NCI-H187 (cell line): Measurements from ENCODE around the gene GC.
"Not testable (repeated sequence)": the region's sequence is repeated elsewhere in the genome, so short reads cannot be mapped to it uniquely, and the experiment has no call there.

Experiments used
- DNase-seq, 2 experiments: peaks; one replicate each; lab custom pipeline; 2025; lab: John Stamatoyannopoulos, UW

Gene GC, protein sequence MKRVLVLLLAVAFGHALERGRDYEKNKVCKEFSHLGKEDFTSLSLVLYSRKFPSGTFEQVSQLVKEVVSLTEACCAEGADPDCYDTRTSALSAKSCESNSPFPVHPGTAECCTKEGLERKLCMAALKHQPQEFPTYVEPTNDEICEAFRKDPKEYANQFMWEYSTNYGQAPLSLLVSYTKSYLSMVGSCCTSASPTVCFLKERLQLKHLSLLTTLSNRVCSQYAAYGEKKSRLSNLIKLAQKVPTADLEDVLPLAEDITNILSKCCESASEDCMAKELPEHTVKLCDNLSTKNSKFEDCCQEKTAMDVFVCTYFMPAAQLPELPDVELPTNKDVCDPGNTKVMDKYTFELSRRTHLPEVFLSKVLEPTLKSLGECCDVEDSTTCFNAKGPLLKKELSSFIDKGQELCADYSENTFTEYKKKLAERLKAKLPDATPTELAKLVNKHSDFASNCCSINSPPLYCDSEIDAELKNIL

GRCh38 chr4:71783972-71784371, at the start of gene GC:
Gene GC, minus strand, starts transcription at chr4:71784079. Its CDS starts 61 bp downstream, at chr4:71784018.
- no peak for DNase-seq

GRCh38 chr4:71833232-71833900, 49.5 kb upstream of the GC start:
- DNase-seq, result no peak

- DNase-seq, result no peak
Measured at GRCh38 chr4:71832049-71832448, 48.2 kb upstream of the GC start.

DNA sequence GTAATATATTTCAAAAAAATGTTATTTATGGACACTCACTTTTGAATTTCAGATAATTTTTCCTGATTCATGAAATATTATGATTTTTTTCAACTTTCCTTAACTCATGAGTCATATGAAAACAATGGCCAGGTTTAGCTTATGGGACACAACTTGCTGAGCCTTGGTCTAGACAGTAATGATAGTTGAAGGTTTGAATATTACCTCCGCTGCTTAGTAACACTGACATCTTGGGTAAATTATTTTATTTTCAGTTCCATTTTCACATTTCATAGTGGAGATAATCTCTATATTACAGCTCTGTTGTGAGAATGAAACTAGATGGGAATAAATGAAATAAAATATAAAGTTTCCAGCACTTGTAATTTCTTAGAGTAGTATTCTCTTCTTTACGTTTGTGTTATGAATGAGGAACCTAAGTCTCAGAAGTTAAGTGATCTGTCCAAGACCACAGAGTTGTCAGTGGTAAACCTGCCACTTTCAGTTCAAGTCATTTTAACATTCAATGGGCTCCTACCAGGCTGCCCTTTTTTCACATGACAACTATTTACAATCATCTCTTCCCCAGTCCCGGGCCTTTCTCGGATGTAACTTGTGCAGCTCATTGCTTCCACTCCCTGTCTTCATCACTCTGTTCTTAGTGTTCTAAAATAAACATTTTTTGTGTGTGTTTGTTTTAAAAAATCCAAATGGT, 46.8 kb upstream of the GC start:
- no peak for DNase-seq

DNA sequence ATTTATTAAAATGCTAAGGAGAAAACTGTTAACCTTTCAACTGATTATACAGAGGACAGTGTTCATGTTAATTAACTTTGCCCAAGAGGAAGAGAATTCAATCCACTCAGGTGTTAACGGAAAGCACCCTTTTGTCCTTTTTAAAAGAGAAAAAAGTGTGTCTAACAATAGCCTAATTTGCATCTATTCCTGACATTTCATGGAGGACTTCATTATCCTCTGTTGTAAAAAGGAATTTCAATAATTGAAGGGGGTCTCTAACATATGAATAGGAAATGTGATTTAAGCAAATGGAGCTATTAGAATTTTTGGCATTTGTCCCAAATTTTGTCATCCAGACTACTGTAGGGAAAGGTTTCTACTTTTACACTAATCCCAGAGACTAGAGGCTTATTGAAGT, 44.6 kb upstream of the GC start:
- no peak for DNase-seq

DNA sequence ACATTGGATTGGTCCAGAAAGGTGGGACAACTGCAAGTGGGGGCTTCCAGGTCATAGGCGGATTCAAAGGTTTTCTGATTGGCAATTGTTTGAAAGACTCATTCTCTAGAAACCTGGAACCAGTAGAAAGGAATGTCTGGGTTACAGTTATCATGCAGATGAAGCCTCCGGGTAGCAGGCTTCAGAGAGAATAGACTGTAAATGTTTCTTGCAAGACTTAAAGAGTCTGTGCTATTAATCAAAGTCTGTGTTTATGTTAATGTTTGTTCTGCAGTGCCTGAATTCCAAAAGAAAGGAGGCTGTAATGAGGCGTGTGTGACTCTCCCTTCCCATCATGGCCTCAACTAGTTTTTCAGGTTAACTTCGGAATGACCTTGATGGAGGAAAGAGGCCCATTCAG, 43.9 kb upstream of the GC start:
- DNase-seq, result no peak

DNA sequence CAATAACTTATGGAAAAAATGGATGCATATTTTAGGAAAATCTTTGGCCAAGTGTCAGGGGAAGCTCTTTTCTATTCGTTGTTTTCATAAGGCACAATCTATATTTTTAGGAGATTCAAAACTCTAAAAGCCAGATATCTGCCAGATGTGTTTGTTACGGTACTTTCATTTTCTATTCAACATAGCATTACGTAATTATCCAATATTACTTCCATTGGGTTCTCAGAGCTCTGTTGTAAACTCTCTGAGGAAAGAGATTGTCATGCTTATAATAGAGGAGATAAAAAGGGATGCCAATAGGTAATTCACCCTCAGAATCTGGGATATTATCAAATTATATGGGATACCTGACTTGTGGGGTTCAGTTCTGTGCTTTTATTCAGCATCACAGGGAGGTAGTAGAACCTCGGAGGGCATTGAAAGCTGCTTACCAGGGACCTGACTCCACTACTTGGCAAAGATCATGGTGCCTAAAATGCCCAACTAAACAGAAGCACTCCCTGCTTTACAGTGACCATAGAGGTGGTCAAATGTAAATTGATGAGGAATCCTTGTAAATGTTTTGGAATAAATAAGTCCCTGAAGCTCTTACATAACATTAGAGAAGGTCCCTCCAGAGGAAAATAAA, 32.9 kb upstream of the GC start:
- no peak for DNase-seq

- DNase-seq, result no peak
Measured at GRCh38 chr4:71814433-71814832, 30.6 kb upstream of the GC start.

- not testable (repeated sequence) for DNase-seq
Measured at GRCh38 chr4:71809805-71810204, 25.9 kb upstream of the GC start.

- no peak for DNase-seq
Measured at GRCh38 chr4:71807469-71807868, 23.6 kb upstream of the GC start.

GRCh38 chr4:71805230-71805629, 21.4 kb upstream of the GC start:
- not testable (repeated sequence) for DNase-seq

GRCh38 chr4:71804017-71804697, 20.3 kb upstream of the GC start:
- DNase-seq, result not testable (repeated sequence)

DNA sequence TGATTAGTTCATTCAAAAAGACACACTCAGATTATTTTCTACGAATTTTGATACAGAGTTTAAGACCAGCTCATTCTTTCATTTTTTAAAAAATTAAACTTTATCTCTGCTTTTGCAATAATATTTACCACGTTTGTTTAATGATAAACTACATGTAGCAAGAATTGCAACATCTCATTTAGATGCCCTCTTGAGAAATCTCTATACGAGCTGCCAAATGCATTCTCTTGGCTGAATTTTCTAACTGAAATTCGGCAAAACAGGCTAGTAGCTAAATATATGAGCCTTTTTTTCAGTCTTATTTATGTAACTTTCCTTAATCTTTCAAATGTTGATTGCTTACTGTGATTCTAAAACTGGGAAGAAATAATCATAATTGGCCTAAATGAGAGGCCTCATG, 2.1 kb upstream of the GC start:
- DNase-seq, result no peak

GRCh38 chr4:71784569-71785197, 804 bp upstream of the GC start:
- DNase-seq, result no peak

DNA sequence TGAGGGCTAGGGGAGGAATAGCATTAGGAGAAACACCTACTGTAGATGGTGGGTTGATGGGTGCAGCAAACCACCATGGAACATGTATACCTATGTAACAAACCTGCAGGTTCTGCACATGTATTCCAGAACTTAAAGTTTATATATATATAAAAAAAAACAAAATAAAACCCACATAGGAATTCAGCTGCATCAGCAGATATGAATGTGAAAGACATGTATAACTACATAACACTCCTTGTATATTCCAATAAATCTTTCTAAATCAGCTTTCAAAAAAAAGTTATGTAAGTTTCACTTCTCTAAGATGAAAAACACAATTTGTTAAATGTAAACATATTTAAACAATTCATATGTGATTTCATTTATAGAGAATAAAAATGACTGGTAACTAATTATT, 6.0 kb downstream of the GC start:
- no peak for DNase-seq

GRCh38 chr4:71775449-71775848, 8.4 kb downstream of the GC start:
- DNase-seq, result no peak

DNA sequence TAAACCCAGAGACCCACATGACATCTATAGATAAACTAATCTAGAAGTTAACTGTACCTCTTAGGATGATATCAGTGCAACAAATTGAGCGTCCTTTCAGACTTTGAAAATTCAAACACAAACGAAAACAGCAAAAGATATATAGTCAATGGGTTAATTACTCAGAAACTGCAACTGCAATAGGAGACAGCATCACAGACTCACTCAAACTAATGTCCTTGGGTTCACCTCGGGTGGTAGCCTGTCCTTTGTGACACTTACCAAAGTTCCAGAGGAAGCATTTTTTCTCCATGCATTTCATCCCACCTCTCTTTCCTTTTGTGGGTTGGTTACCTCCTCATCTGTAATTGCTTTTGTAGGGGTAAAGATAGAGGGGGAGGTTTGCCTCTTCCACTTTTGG, 9.7 kb downstream of the GC start:
- no peak for DNase-seq

DNA sequence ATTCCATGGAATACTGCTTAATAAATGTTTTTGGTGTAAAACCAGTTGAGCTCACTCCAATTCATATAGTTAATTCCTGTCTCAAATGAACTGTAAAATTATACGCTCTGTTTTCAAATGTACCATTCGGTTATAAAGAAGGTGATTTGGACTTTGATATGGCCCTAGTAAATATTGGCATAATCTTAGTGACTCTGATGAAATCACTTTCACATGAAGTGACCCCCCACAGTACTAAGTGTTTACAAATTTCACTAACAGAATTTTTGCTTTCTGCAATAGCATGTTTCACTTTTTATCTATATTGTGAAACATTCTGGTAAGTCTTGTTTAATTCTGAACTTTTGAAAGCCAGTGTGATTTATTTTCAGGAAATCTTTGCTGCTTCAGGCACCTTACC, 10.9 kb downstream of the GC start:
- DNase-seq, result no peak

GRCh38 chr4:71772592-71772991, 11.3 kb downstream of the GC start:
- no peak for DNase-seq

DNA sequence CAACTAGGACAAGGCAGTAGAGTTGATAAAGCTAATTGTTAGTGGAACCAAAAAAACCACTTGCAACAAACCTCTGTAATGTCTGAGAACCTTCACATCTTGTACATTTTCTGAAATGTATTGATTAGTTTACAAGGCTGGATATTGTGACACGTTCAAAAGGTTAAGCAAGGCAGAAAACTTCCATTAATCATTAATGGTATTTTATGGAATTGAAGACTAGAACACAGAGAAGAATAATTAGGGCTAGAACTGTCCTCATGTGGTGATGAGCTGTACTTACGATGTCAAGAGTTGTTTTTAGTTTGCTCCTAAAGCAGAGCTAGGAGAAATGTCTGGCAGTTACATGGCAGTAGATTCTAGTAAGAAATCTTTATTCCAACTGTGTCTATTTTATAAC, 12.3 kb downstream of the GC start:
- DNase-seq, result no peak

DNA sequence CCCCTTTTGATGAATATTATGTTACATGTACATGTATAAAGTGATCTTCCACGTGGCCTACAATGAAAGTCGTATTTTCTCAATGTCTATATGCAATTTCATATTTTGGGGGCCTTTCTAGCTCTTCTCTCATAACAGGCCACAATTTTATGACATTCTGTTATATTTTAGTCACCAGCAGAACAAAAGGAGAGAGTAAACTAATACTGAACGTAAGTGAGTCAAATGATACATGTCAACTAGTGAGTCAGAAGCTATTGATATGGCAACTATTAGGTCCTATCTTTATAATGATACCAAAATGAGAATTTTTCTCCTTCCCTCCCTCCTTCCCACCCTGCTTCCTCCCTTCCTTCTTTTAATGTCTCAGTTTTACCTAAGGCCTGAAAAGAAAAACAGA, 14.4 kb downstream of the GC start:
- no peak for DNase-seq
